Upper lobe of right lung (tissue), 1 donor: Measurements from ENCODE around the gene GDAP1L1. TPM values are rescaled to one million over a fixed set of nuclear protein-coding genes. Genes with fewer than 3 reads are reported as not detected.

Experiments
- ATAC-seq: fragments of 200-7000 bp; cut with Tn5 transposase; one replicate; pipeline ENCODE4 v1.9.1; 2020; ENCODE audit warnings: mild to moderate bottlenecking, moderate library complexity
- DNase-seq: peaks from one replicate; pipeline ENCODE4 v3.0.0-alpha.2; 2020
- H3K27ac ChIP-seq: fragments of 200-600 bp; one replicate; pipeline ENCODE4 v1.8.0; 2022
- H3K27me3 ChIP-seq: fragments of 200-600 bp; one replicate; pipeline ENCODE4 v1.8.0; 2022; ENCODE audit warnings: mild to moderate bottlenecking
- H3K36me3 ChIP-seq: fragments of 200-600 bp; one replicate; pipeline ENCODE4 v1.8.0; 2022
- H3K4me1 ChIP-seq: fragments of 200-600 bp; one replicate; pipeline ENCODE4 v1.8.0; 2022
- H3K4me3 ChIP-seq: fragments of 200-600 bp; one replicate; pipeline ENCODE4 v1.8.0; 2022; ENCODE audit warnings: mild to moderate bottlenecking
- H3K9me3 ChIP-seq: fragments of 200-600 bp; one replicate; pipeline ENCODE4 v1.8.0; 2022
- CTCF ChIP-seq: fragments of 200-600 bp; IDR thresholded peaks from one replicate; pipeline ENCODE4 v1.8.0; 2022; ENCODE audit warnings: antibody characterized with exemption
- intact Hi-C: fragments of 100-400 bp; cut with DNase I; formaldehyde crosslinking; loops from one replicate; pipeline ENCODE4 v1.11.0; 2022
- total RNA-seq: library from RNA; stranded (reverse); fragmentation: NEBNext Ultra II Directional; extraction: Animal tissue kit (Norgen Biotek cat#: 25700); gene quantifications from one replicate; pipeline ENCODE4 v1.2.1, GENCODE V29; 2021
- donor health status: DM: no; HTN: yes; CAD: no; lungs with severe emphysema.

GDAP1L1 gene
- total RNA-seq, 1 donor from 2014 or later = not detected

- H3K27me3 ChIP-seq = no peaks in the 10 kb centered on the region
- no peak overlapping the region for H3K4me3 ChIP-seq
- no peak overlapping the region for H3K27ac ChIP-seq
- ATAC-seq (no peak), DNase-seq (no peak)
- intact Hi-C loops = no loop called here
- no peaks in the 10 kb centered on the region for H3K4me1 ChIP-seq
- H3K36me3 ChIP-seq = no peaks in the 10 kb centered on the region
- no peaks in the 10 kb centered on the region for H3K9me3 ChIP-seq
- TF ChIP-seq CTCF = no peak
Measured at GRCh38 chr20:44274303-44275017, 27.4 kb downstream of the GDAP1L1 start.

GRCh38 chr20:44279228-44279627 lies 32.1 kb downstream of the GDAP1L1 start:
- no peak for DNase-seq

GRCh38 chr20:44280387-44280786 lies 33.3 kb downstream of the GDAP1L1 start:
- intact Hi-C loops = no loop called here
- TF ChIP-seq CTCF = no peak
- Histone ChIP-seq H3K4me1 (no peaks in the 10 kb centered on the region), H3K9me3 (no peaks in the 10 kb centered on the region), H3K27ac (no peak overlapping the region), H3K4me3 (no peak overlapping the region), H3K27me3 (no peaks in the 10 kb centered on the region), H3K36me3 (no peaks in the 10 kb centered on the region)
- ATAC-seq = no peak
- DNase-seq = no peak

More at GRCh38 chr20:44279228-44279627, 32.1 kb downstream of the GDAP1L1 start:
- TF ChIP-seq CTCF = no peak
- ATAC-seq = no peak
- intact Hi-C loops = no loop called here
- no peaks in the 10 kb centered on the region for H3K36me3 ChIP-seq
- H3K27me3 ChIP-seq = no peaks in the 10 kb centered on the region
- H3K4me1 ChIP-seq = no peaks in the 10 kb centered on the region
- no peak overlapping the region for H3K27ac ChIP-seq
- no peak overlapping the region for H3K4me3 ChIP-seq
- H3K9me3 ChIP-seq = no peaks in the 10 kb centered on the region

- Histone ChIP-seq H3K9me3 (no peaks in the 10 kb centered on the region), H3K36me3 (no peaks in the 10 kb centered on the region), H3K27me3 (no peaks in the 10 kb centered on the region), H3K4me3 (no peak overlapping the region), H3K27ac (no peak overlapping the region), H3K4me1 (peaks cover 2% of the 10 kb centered on the region)
- ATAC-seq = no peak
- TF ChIP-seq CTCF = no peak
- intact Hi-C loops = no loop called here
- DNase-seq = no peak
Measured at GRCh38 chr20:44282192-44282591, 35.1 kb downstream of the GDAP1L1 start.

- Histone ChIP-seq H3K36me3 (no peaks in the 10 kb centered on the region), H3K4me3 (no peak overlapping the region), H3K4me1 (peaks cover 5% of the 10 kb centered on the region), H3K27ac (no peak overlapping the region), H3K27me3 (no peaks in the 10 kb centered on the region), H3K9me3 (no peaks in the 10 kb centered on the region)
- no peak for ATAC-seq
- no peak for TF ChIP-seq CTCF
- intact Hi-C loops = no loop called here
- DNase-seq = no peak
Measured at GRCh38 chr20:44284032-44284431, 36.9 kb downstream of the GDAP1L1 start.
